Effector memory CD4-positive, alpha-beta T cell (primary cell): Measurements from ENCODE around the gene CLK4.
"Not testable (repeated sequence)": the region's sequence is repeated elsewhere in the genome, so short reads cannot be mapped to it uniquely, and the experiment has no call there.

Source experiments
- DNase-seq, 3 donors: peaks; one replicate each; pipeline ENCODE4 v3.0.0-alpha.2; 2020
- H3K27ac ChIP-seq: 2 replicates; pipeline ENCODE4 v1.7.0; 2013; ENCODE audit warnings: mild to moderate bottlenecking, low read length, moderate library complexity; ENCODE audit not compliant: insufficient read depth, poor library complexity, severe bottlenecking
- H3K27me3 ChIP-seq: replicated peaks from 2 replicates; pipeline ENCODE4 v1.7.0; 2013; ENCODE audit warnings: mild to moderate bottlenecking, low read length; ENCODE audit not compliant: insufficient read depth, control insufficient read depth, poor library complexity, severe bottlenecking
- H3K36me3 ChIP-seq: 2 replicates; pipeline ENCODE4 v1.7.0; 2013; ENCODE audit warnings: mild to moderate bottlenecking, low read length, moderate library complexity; ENCODE audit not compliant: control insufficient read depth, insufficient read depth
- H3K4me1 ChIP-seq: 2 replicates; pipeline ENCODE4 v1.7.0; 2013; ENCODE audit warnings: low read length, mild to moderate bottlenecking; ENCODE audit not compliant: control insufficient read depth, insufficient read depth, poor library complexity, severe bottlenecking
- H3K4me3 ChIP-seq: 2 replicates; pipeline ENCODE4 v1.7.0; 2013; ENCODE audit warnings: low read length, low read depth, mild to moderate bottlenecking; ENCODE audit not compliant: insufficient read depth, poor library complexity, severe bottlenecking
- H3K9me3 ChIP-seq: 2 replicates; pipeline ENCODE4 v1.7.0; 2013; ENCODE audit warnings: mild to moderate bottlenecking, low read length, moderate library complexity; ENCODE audit not compliant: control insufficient read depth

CLK4 gene

GRCh38 chr5:178589180-178590140, 37.4 kb downstream of the CLK4 start:
- no peak overlapping the region for H3K4me3 ChIP-seq
- DNase-seq: no peak
- H3K27me3 ChIP-seq: peaks cover 30% of the 10 kb centered on the region

GRCh38 chr5:178588769-178589168, 38.1 kb downstream of the CLK4 start:
- no peak overlapping the region for H3K27ac ChIP-seq

More at GRCh38 chr5:178589180-178590140, 37.4 kb downstream of the CLK4 start:
- no peak overlapping the region for H3K27ac ChIP-seq
- no peaks in the 10 kb centered on the region for H3K9me3 ChIP-seq
- H3K4me1 ChIP-seq: peaks cover 7% of the 10 kb centered on the region
- no peaks in the 10 kb centered on the region for H3K36me3 ChIP-seq

GRCh38 chr5:178587763-178588611, 38.9 kb downstream of the CLK4 start:
- Histone ChIP-seq H3K4me3 (no peak overlapping the region), H3K27me3 (peaks cover 30% of the 10 kb centered on the region), H3K27ac (no peak overlapping the region), H3K36me3 (no peaks in the 10 kb centered on the region), H3K4me1 (peaks cover 7% of the 10 kb centered on the region), H3K9me3 (no peaks in the 10 kb centered on the region)
- no peak for DNase-seq

More at GRCh38 chr5:178588769-178589168, 38.1 kb downstream of the CLK4 start:
- H3K4me1 ChIP-seq: peaks cover 7% of the 10 kb centered on the region
- H3K9me3 ChIP-seq: no peaks in the 10 kb centered on the region
- H3K36me3 ChIP-seq: no peaks in the 10 kb centered on the region
- no peak for DNase-seq
- no peak overlapping the region for H3K4me3 ChIP-seq
- peaks cover 30% of the 10 kb centered on the region for H3K27me3 ChIP-seq

GRCh38 chr5:178586396-178586795, 40.5 kb downstream of the CLK4 start:
- Histone ChIP-seq H3K4me3 (no peak overlapping the region), H3K27me3 (peaks cover 22% of the 10 kb centered on the region), H3K4me1 (peaks cover 7% of the 10 kb centered on the region), H3K9me3 (no peaks in the 10 kb centered on the region), H3K36me3 (no peaks in the 10 kb centered on the region), H3K27ac (no peak overlapping the region)
- DNase-seq: no peak

- DNase-seq: peak in 1 of 3 donors; percentile 18
These were observed 41.4 kb downstream of the CLK4 start for GRCh38 chr5:178585421-178585820.

GRCh38 chr5:178583279-178583678, 43.6 kb downstream of the CLK4 start:
- H3K9me3 ChIP-seq: no peaks in the 10 kb centered on the region
- no peak overlapping the region for H3K27ac ChIP-seq
- H3K4me1 ChIP-seq: no peaks in the 10 kb centered on the region
- H3K36me3 ChIP-seq: no peaks in the 10 kb centered on the region
- H3K27me3 ChIP-seq: peaks cover 4% of the 10 kb centered on the region
- DNase-seq: no peak
- H3K4me3 ChIP-seq: no peak overlapping the region

More at GRCh38 chr5:178585421-178585820, 41.4 kb downstream of the CLK4 start:
- not testable (repeated sequence) for H3K9me3 ChIP-seq, H3K4me1 ChIP-seq, H3K27ac ChIP-seq, H3K4me3 ChIP-seq, H3K36me3 ChIP-seq
- H3K27me3 ChIP-seq: peaks cover 15% of the 10 kb centered on the region

- no peaks in the 10 kb centered on the region for H3K36me3 ChIP-seq
- no peaks in the 10 kb centered on the region for H3K4me1 ChIP-seq
- H3K27me3 ChIP-seq: peaks cover 4% of the 10 kb centered on the region
- DNase-seq: no peak
- no peaks in the 10 kb centered on the region for H3K9me3 ChIP-seq
- no peak overlapping the region for H3K4me3 ChIP-seq
- H3K27ac ChIP-seq: no peak overlapping the region
These were observed 44.6 kb downstream of the CLK4 start for GRCh38 chr5:178582291-178582690.

- no peak for DNase-seq
These were observed 45.2 kb downstream of the CLK4 start for GRCh38 chr5:178581621-178582020.

GRCh38 chr5:178580271-178580955, 46.4 kb downstream of the CLK4 start:
- peaks cover 3% of the 10 kb centered on the region for H3K27me3 ChIP-seq
- no peak for DNase-seq
- H3K4me1 ChIP-seq: no peaks in the 10 kb centered on the region
- no peak overlapping the region for H3K27ac ChIP-seq
- no peaks in the 10 kb centered on the region for H3K9me3 ChIP-seq
- no peak overlapping the region for H3K4me3 ChIP-seq
- no peaks in the 10 kb centered on the region for H3K36me3 ChIP-seq

More at GRCh38 chr5:178581621-178582020, 45.2 kb downstream of the CLK4 start:
- Histone ChIP-seq H3K9me3 (no peaks in the 10 kb centered on the region), H3K4me3 (no peak overlapping the region), H3K27me3 (peaks cover 4% of the 10 kb centered on the region), H3K27ac (no peak overlapping the region), H3K4me1 (no peaks in the 10 kb centered on the region), H3K36me3 (no peaks in the 10 kb centered on the region)
